Prostate gland (tissue), 2 donors: ENCODE results near the gene SPRR5. TPM values are rescaled to one million over a fixed set of nuclear protein-coding genes. Genes with fewer than 3 reads are reported as not detected.

Experiments used
- DNase-seq: peaks from one replicate; pipeline ENCODE4 v3.0.0-alpha.2; 2019; ENCODE audit warnings: low spot score
- H3K27ac ChIP-seq, 2 donors: fragments of 200-600 bp; sonication (generic); 2 replicates each; pipeline ENCODE4 v1.5.1; 2017 to 2019
- H3K27me3 ChIP-seq: fragments of 200-600 bp; sonication (generic); replicated peaks from 2 replicates; pipeline ENCODE4 v1.5.1; 2019; ENCODE audit not compliant: insufficient read depth
- H3K36me3 ChIP-seq, 2 donors: fragments of 200-600 bp; sonication (generic); 1 replicate in 1 of 2; 2 replicates in 1 of 2; pipeline versions ENCODE4 v1.5.1 to v1.8.1; 2017 to 2019
- H3K4me1 ChIP-seq: fragments of 200-600 bp; sonication (generic); replicated peaks from 2 replicates; pipeline ENCODE4 v1.5.1; 2019
- H3K4me3 ChIP-seq, 2 donors: fragments of 200-600 bp; sonication (generic); 2 replicates each; pipeline ENCODE4 v1.5.1; 2017 to 2019
- H3K9me3 ChIP-seq: fragments of 200-600 bp; sonication (generic); 2 replicates; pipeline ENCODE4 v1.5.1; 2017
- POLR2A ChIP-seq: fragments of 450-650 bp; IDR thresholded peaks from one replicate; pipeline ENCODE4 v1.6.1; 2016; ENCODE audit warnings: antibody characterized with exemption, mild to moderate bottlenecking
- POLR2AphosphoS5 ChIP-seq: sonication (generic); formaldehyde crosslinking; IDR thresholded peaks from one replicate; pipeline ENCODE4 v1.6.1; 2017; ENCODE audit warnings: antibody characterized with exemption
- WGBS: methylation state at CpG from one replicate; pipeline ENCODE4 v1.1.5; 2018; 5-methylcytosine and 5-hydroxymethylcytosine counted together
- intact Hi-C: fragments of 100-400 bp; cut with DNase I; formaldehyde crosslinking; loops from one replicate; pipeline ENCODE4 v1.14.2; 2022
- total RNA-seq, 2 donors: library from RNA; depleted of rRNA; stranded (reverse); fragments of >200 nt; gene quantifications; one replicate each; pipeline ENCODE4 v1.1.0, GENCODE V29; 2016
- TF ChIP-seq, protein P1 (sequence below), 4 experiments: fragments of 200-600 bp in 2 of 4; fragments of 450-650 bp in 2 of 4; sonication (generic) in 2 of 4; IDR thresholded peaks; 1 replicate in 3 of 4; 2 replicates in 1 of 4; pipeline ENCODE4 v1.5.1; 2016 to 2019; ENCODE audit warnings: antibody characterized with exemption in 4 of 4, mild to moderate bottlenecking in 2 of 4, moderate library complexity in 2 of 4

Gene SPRR5
- total RNA-seq, 2 donors from 2014 or later: not detected

- DNase-seq: no peak
- Histone ChIP-seq H3K4me3 (no peak overlapping the region), H3K36me3 (no peaks in the 10 kb centered on the region), H3K27ac (no peak overlapping the region), H3K27me3 (no peaks in the 10 kb centered on the region), H3K4me1 (no peaks in the 10 kb centered on the region), H3K9me3 (no peaks in the 10 kb centered on the region)
- no peak for TF ChIP-seq POLR2AphosphoS5
- TF ChIP-seq POLR2A: no peak
- intact Hi-C loops: no loop called here
Measured at GRCh38 chr1:152983234-152983633, 36.2 kb downstream of the SPRR5 start.

GRCh38 chr1:152983743-152984142 lies 36.7 kb downstream of the SPRR5 start, which contains the start of gene SPRR1A:
TSS of gene SPRR1A (plus strand) at chr1:152984081. CDS start at chr1:152985231, 1,150 bp downstream.
- Histone ChIP-seq H3K36me3 (no peaks in the 10 kb centered on the region), H3K9me3 (no peaks in the 10 kb centered on the region), H3K27ac (no peak within 1 kb of the TSS), H3K4me1 (no peaks in the 10 kb centered on the region), H3K4me3 (no peak within 1 kb of the TSS), H3K27me3 (no peaks in the 10 kb centered on the region)
- 62% methylated on average over 3 of the region's 3 CpGs for WGBS
- intact Hi-C loops: no loop called here
- TF ChIP-seq, protein P1, sequence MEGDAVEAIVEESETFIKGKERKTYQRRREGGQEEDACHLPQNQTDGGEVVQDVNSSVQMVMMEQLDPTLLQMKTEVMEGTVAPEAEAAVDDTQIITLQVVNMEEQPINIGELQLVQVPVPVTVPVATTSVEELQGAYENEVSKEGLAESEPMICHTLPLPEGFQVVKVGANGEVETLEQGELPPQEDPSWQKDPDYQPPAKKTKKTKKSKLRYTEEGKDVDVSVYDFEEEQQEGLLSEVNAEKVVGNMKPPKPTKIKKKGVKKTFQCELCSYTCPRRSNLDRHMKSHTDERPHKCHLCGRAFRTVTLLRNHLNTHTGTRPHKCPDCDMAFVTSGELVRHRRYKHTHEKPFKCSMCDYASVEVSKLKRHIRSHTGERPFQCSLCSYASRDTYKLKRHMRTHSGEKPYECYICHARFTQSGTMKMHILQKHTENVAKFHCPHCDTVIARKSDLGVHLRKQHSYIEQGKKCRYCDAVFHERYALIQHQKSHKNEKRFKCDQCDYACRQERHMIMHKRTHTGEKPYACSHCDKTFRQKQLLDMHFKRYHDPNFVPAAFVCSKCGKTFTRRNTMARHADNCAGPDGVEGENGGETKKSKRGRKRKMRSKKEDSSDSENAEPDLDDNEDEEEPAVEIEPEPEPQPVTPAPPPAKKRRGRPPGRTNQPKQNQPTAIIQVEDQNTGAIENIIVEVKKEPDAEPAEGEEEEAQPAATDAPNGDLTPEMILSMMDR (IDR thresholded peaks at IDR 0.05): no peak
- TF ChIP-seq POLR2A (no peak), POLR2AphosphoS5 (no peak)
- DNase-seq: no peak

GRCh38 chr1:152986578-152986977 lies 39.6 kb downstream of the SPRR5 start:
- Histone ChIP-seq H3K27me3 (no peaks in the 10 kb centered on the region), H3K9me3 (no peaks in the 10 kb centered on the region), H3K27ac (no peak overlapping the region), H3K4me1 (no peaks in the 10 kb centered on the region), H3K36me3 (no peaks in the 10 kb centered on the region), H3K4me3 (no peak overlapping the region)
- no peak for DNase-seq
- no peak for TF ChIP-seq POLR2AphosphoS5
- TF ChIP-seq, protein P1 (IDR thresholded peaks at IDR 0.05): no peak
- no peak for TF ChIP-seq POLR2A
- 92% methylated on average over 2 of the region's 2 CpGs for WGBS
- intact Hi-C loops: no loop called here

DNA sequence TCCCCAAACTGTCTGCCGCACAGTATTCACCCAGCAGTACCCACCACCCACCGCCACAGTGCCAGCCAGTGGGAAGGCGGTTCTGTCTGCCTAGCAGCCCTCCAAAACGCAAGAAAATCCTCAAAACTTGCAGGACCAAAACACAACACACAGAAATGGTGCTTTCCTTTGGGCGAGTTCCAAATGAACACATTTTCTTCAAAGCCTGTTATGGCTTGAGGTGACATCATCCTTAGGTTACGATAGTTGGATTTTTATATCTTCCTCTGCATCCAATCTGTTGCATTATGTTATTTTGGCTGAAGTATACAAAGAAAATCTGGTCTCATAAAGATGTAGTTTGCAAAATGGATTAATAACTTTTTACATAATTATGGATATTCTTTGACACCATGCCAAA lies 46.2 kb downstream of the SPRR5 start:
- DNase-seq: no peak
- Histone ChIP-seq H3K27ac (no peak overlapping the region), H3K4me3 (no peak overlapping the region), H3K27me3 (no peaks in the 10 kb centered on the region), H3K36me3 (no peaks in the 10 kb centered on the region), H3K9me3 (no peaks in the 10 kb centered on the region), H3K4me1 (no peaks in the 10 kb centered on the region)
- intact Hi-C loops: no loop called here
- WGBS: 71% methylated on average over 6 of the region's 6 CpGs
- no peak for TF ChIP-seq POLR2AphosphoS5
- TF ChIP-seq, protein P1 (IDR thresholded peaks at IDR 0.05): no peak
- TF ChIP-seq POLR2A: no peak

DNA sequence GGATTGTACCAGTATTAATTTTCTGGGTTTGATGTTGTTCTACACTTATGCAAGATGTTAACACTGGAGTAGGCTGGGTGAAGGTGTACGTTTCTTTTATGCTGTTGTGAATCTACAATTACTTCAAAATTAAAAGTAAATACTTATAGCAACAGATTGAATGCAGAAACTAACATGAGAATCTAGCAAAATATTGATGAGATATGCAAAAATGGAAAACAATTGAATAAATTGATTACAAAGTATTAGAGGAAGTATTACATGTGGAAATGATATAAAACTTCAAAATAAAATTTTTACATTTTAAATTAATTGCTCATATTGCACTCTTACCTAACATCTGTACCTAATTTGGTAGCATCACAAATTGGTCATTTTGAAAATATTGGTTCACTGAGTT lies 48.8 kb downstream of the SPRR5 start:
- Histone ChIP-seq H3K9me3 (no peaks in the 10 kb centered on the region), H3K27ac (no peak overlapping the region), H3K4me1 (no peaks in the 10 kb centered on the region), H3K4me3 (no peak overlapping the region), H3K27me3 (no peaks in the 10 kb centered on the region), H3K36me3 (no peaks in the 10 kb centered on the region)
- TF ChIP-seq POLR2A (no peak), POLR2AphosphoS5 (no peak)
- TF ChIP-seq, protein P1 (IDR thresholded peaks at IDR 0.05): no peak
- intact Hi-C loops: no loop called here
- DNase-seq: no peak
- WGBS: 42% methylated on average over 1 of the region's 1 CpG
